SH-SY5Y (cell line): ENCODE data around the gene TNFRSF18.

Experiments
- GATA2 ChIP-seq: IDR thresholded peaks from 2 replicates; pipeline ENCODE4 v1.6.1; 2011; ENCODE audit warnings: mild to moderate bottlenecking, low read depth, low read length
- GATA3 ChIP-seq: IDR thresholded peaks from 2 replicates; pipeline ENCODE4 v1.6.1; 2011; ENCODE audit warnings: low read depth, mild to moderate bottlenecking, low read length, moderate library complexity

- TF ChIP-seq GATA2, result no peak
- TF ChIP-seq GATA3, result no peak
These were observed 26.9 kb downstream of the TNFRSF18 start for GRCh38 chr1:1179346-1179982.
